Ascending aorta (tissue), 2 donors: ENCODE results near the gene RESP18. TPM values are rescaled to one million over a fixed set of nuclear protein-coding genes. Genes with fewer than 3 reads are reported as not detected.

Experiments used
- DNase-seq, 2 donors: peaks; one replicate each; pipeline ENCODE4 v3.0.0-alpha.2; 2019; ENCODE audit warnings: low spot score in 2 of 2
- H3K27ac ChIP-seq, 2 donors: fragments of 200-600 bp; sonication (generic); one replicate each; pipeline ENCODE4 v1.5.1; 2016 to 2017; ENCODE audit warnings: mild to moderate bottlenecking in 1 of 2
- H3K27me3 ChIP-seq: fragments of 200-600 bp; sonication (generic); one replicate; pipeline ENCODE4 v1.5.1; 2017
- H3K36me3 ChIP-seq, 2 donors: fragments of 200-600 bp; sonication (generic); one replicate each; pipeline ENCODE4 v1.5.1; 2016
- H3K4me1 ChIP-seq, 2 donors: fragments of 200-600 bp; sonication (generic); one replicate each; pipeline ENCODE4 v1.5.1; 2016 to 2017; ENCODE audit warnings: mild to moderate bottlenecking in 1 of 2
- H3K4me3 ChIP-seq, 2 donors: fragments of 200-600 bp; sonication (generic); one replicate each; pipeline ENCODE4 v1.5.1; 2016 to 2017; ENCODE audit warnings: mild to moderate bottlenecking in 1 of 2
- H3K9me3 ChIP-seq, 2 donors: fragments of 200-600 bp; sonication (generic); one replicate each; pipeline ENCODE4 v1.5.1; 2016
- intact Hi-C: fragments of 100-400 bp; cut with DNase I; formaldehyde crosslinking; loops from one replicate; pipeline ENCODE4 v1.15.1; 2023
- total RNA-seq: library from RNA; depleted of rRNA; stranded (reverse); fragments of >200 nt; gene quantifications from one replicate; pipeline ENCODE4 v1.1.0, GENCODE V29; 2016
- TF ChIP-seq, protein P1 (sequence below), 3 experiments: fragments of 200-600 bp in 2 of 3; fragments of 450-650 bp in 1 of 3; sonication (generic) in 2 of 3; IDR thresholded peaks; one replicate each; pipeline ENCODE4 v1.5.1; 2016 to 2019; ENCODE audit warnings: antibody characterized with exemption in 3 of 3, mild to moderate bottlenecking in 1 of 3, moderate library complexity in 1 of 3

RESP18 gene
- total RNA-seq, 1 donor from 2014 or later, result not detected

DNA sequence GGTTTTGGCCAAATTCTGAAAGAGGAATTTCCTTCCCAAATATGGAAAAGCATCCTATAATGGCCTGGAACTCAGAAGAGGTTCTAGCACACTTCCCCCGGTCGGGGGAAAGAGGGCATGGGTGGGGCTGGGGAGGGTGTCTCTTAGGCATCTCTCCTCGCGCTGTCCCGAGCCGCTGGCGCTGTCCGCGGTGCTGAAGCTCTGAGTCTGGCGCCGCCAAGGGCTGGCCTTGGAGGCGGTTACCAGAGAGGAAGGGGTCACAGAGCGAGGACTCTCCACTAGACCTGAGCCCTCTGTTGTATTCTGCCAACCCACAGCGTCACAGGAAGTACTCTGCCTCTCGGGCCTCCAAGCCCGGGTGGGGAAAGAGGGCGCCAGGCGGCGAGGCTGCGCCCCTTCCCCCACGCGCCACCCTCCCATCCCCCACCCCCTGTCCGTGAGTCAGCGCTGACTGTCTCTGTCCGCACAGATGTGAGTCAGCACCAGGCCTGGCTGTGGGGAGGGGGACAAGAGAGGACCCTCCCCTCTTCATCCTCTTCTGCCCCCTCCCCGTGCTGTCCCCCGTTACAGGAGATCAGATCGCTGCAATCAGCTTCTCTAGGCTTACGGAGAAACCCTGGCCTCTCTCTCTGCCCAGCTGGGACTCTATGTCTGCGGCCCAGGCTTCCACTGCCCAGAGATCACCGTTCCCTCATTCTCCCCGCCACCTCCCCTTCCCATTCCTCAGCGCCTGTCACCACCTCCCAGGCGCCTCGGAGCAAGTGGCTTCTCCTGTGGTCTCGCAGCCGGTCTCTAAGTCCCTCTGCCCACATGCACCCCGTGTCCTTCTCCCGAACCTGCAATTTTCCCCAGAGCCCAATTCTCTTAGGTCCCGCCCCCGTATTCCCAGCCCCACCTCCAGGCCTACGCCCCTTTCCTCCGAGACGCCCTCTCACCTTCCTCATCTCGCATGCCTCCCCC, 24.1 kb downstream of the RESP18 start:
- intact Hi-C loops, result no loop called here
- Histone ChIP-seq H3K4me1 (no peaks in the 10 kb centered on the region), H3K27ac (no peak overlapping the region), H3K36me3 (no peaks in the 10 kb centered on the region), H3K9me3 (no peaks in the 10 kb centered on the region), H3K27me3 (peaks cover 5% of the 10 kb centered on the region), H3K4me3 (no peak overlapping the region)
- no peak for DNase-seq
- TF ChIP-seq, protein P1, sequence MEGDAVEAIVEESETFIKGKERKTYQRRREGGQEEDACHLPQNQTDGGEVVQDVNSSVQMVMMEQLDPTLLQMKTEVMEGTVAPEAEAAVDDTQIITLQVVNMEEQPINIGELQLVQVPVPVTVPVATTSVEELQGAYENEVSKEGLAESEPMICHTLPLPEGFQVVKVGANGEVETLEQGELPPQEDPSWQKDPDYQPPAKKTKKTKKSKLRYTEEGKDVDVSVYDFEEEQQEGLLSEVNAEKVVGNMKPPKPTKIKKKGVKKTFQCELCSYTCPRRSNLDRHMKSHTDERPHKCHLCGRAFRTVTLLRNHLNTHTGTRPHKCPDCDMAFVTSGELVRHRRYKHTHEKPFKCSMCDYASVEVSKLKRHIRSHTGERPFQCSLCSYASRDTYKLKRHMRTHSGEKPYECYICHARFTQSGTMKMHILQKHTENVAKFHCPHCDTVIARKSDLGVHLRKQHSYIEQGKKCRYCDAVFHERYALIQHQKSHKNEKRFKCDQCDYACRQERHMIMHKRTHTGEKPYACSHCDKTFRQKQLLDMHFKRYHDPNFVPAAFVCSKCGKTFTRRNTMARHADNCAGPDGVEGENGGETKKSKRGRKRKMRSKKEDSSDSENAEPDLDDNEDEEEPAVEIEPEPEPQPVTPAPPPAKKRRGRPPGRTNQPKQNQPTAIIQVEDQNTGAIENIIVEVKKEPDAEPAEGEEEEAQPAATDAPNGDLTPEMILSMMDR (IDR thresholded peaks at IDR 0.05), result no peak

DNA sequence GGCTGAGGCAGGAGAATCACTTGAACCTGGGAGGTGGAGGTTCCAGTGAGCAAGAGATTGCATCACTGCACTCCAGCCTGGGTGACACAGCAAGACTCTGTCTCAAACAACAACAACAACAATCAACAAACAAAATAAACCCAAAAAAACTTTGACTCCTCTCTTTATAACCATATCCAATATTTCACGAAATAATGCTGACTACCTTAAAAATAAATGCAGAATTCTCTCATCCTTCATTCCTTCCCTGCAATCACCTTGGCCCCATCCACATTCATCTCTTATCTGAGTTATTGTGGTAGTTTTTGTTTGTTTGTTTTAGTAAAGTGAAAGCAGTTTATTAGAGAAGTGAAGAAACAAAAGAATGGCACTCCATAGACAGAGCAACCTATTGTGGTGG, 26.5 kb downstream of the RESP18 start:
- H3K27me3 ChIP-seq, result peaks cover 5% of the 10 kb centered on the region

DNA sequence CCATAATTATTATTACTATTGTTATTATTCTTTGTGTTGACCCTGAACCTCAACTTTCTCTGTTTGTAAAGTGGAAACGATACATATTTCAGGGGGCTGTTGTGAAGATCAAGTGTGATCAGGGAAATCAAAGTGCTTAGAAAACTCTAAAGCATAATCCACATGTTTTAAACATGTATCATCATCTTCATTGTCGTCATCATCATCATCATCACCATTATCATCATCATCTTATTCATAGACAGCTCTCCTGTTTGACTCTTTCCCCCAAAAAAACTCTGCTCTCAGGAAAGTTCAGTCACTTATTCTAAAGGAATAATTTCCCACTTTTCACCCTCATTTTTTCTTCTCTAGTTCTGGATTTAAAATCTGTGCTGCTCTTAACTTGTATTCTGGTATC, 28.3 kb downstream of the RESP18 start:
- Histone ChIP-seq H3K36me3 (no peaks in the 10 kb centered on the region), H3K27ac (no peak overlapping the region), H3K9me3 (no peaks in the 10 kb centered on the region), H3K4me1 (no peaks in the 10 kb centered on the region), H3K4me3 (no peak overlapping the region), H3K27me3 (peaks cover 4% of the 10 kb centered on the region)
- intact Hi-C loops, result no loop called here
- TF ChIP-seq, protein P1 (IDR thresholded peaks at IDR 0.05), result no peak
- no peak for DNase-seq

More for the DNA sequence above, 26.5 kb downstream of the RESP18 start:
- no peak for DNase-seq
- intact Hi-C loops, result no loop called here
- Histone ChIP-seq H3K4me1 (no peaks in the 10 kb centered on the region), H3K27ac (no peak overlapping the region), H3K9me3 (no peaks in the 10 kb centered on the region), H3K4me3 (no peak overlapping the region), H3K36me3 (no peaks in the 10 kb centered on the region)
- TF ChIP-seq, protein P1 (IDR thresholded peaks at IDR 0.05), result no peak

DNA sequence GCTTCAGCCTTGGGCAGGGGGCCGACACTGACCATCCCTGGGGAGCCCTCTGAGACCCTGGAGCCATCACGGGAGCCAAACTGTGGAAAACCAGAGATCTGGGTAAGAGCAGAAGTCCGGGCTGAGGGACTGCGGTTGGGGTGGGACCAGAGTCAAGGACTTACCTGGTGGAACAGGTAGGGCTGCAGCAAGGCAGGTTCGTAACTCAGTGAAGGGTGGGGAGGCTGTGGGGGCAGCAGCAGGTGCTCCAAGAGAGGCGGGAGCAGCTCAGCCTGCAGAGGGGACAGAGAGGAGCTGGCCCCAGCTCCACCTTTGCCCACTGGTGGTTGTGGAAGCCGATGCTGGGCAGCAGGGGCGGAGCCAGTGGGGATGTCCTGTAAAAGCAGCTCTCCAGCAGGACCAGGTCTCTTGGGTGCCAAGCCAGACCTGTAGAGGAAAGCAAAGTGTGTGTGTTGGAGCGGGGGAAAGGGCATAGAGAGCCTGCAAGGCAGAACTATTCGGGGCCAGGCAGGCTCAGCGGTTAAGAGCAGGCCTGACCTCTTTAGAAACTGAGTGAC, 30.1 kb downstream of the RESP18 start:
- no peak for DNase-seq
- H3K9me3 ChIP-seq, result no peaks in the 10 kb centered on the region
- intact Hi-C loops, result no loop called here
- no peak overlapping the region for H3K4me3 ChIP-seq
- H3K4me1 ChIP-seq, result no peaks in the 10 kb centered on the region
- no peaks in the 10 kb centered on the region for H3K36me3 ChIP-seq
- H3K27ac ChIP-seq, result no peak overlapping the region
- TF ChIP-seq, protein P1 (IDR thresholded peaks at IDR 0.05), result no peak
- no peaks in the 10 kb centered on the region for H3K27me3 ChIP-seq

DNA sequence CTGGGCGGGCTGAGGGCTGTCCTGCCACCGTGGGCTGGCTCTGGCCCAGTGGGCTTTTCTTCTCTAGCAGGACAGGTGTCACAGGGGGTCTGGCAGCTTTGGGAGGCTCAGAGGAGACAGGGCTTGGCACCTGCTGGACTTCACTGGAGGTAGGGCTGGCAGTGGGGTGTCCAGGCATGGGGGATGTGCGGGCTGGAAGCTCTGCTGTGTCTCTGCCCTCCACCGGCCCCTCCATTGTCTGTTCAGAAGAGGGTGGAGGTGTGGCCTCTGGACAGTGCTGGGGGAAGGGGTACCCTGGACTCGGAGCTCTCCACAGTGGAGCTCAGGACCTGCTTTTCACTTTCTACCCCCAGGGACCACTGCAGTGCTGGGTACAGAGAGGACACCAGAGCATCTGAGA, 32.5 kb downstream of the RESP18 start:
- H3K4me1 ChIP-seq, result peaks cover 0 to 4% of the 10 kb centered on the region in 2 donors
- no peak for DNase-seq
- no peak overlapping the region for H3K27ac ChIP-seq
- no peaks in the 10 kb centered on the region for H3K9me3 ChIP-seq
- TF ChIP-seq, protein P1 (IDR thresholded peaks at IDR 0.05), result no peak
- intact Hi-C loops, result no loop called here
- no peaks in the 10 kb centered on the region for H3K36me3 ChIP-seq
- no peaks in the 10 kb centered on the region for H3K27me3 ChIP-seq
- no peak overlapping the region for H3K4me3 ChIP-seq
